Measurements from ENCODE around the gene AHI1. TPM values are rescaled to one million over a fixed set of nuclear protein-coding genes. Genes with fewer than 3 reads are reported as not detected.

Gene AHI1
- polyA plus RNA-seq, 1 donor (not counting 4 experiments of a cell fraction or from before 2014, with no cell fraction given) = 7.0 TPM

- Histone ChIP-seq H3K4me3 (ENCODE audit: control insufficient read depth in 2 of 3, extremely low read depth in 1 of 3, insufficient read depth in 2 of 3, low read depth in 1 of 3, low read length in 3 of 3) (peak overlapping the region; percentile 85 to 94 (median 87)), H3K36me3 (ENCODE audit: control insufficient read depth in 2 of 2, extremely low read depth in 1 of 2, insufficient read depth in 2 of 2, low read length in 2 of 2) (no peaks in the 10 kb centered on the region), H3K79me2 (ENCODE audit: control insufficient read depth, insufficient read depth, low read length) (peaks cover 4% of the 10 kb centered on the region), H3K9ac (ENCODE audit: control insufficient read depth, extremely low read depth, insufficient read depth, low read length) (peak overlapping the region; percentile 94), H3K4me2 (ENCODE audit: control insufficient read depth, extremely low read depth, insufficient read depth, low read depth, low read length) (peak overlapping the region; percentile 92), H3K4me1 (ENCODE audit: control insufficient read depth, extremely low read depth, insufficient read depth, low read length) (peaks cover 11% of the 10 kb centered on the region), H4K20me1 (ENCODE audit: control insufficient read depth, extremely low read depth, insufficient read depth, low read length) (no peaks in the 10 kb centered on the region), H3K9me1 (ENCODE audit: control insufficient read depth, extremely low read depth, insufficient read depth, low read length) (no peaks in the 10 kb centered on the region), H3K27me3 (ENCODE audit: control insufficient read depth, extremely low read depth, insufficient read depth, low read length) (no peaks in the 10 kb centered on the region), H2AFZ (ENCODE audit: control insufficient read depth, low read length) (peak overlapping the region; percentile 98), H3K27ac (ENCODE audit: control insufficient read depth, insufficient read depth, low read length) (peak overlapping the region; percentile 96), H3K9me3 (ENCODE audit: control insufficient read depth, low read depth, low read length) (no peaks in the 10 kb centered on the region)
- FAIRE-seq (no peak), DNase-seq (ENCODE audit: low read depth, low spot score) (no peak)
- dilution Hi-C loops (cut with MboI; ENCODE audit: extremely low pct_ligation_motif_present, low sequenced_read_pairs) = no loop called here
- TF ChIP-seq CTCF (optimal IDR thresholded peaks at IDR 0.05 in 1 of 3, IDR thresholded peaks at IDR 0.05 in 1 of 3, conservative IDR thresholded peaks at IDR 0.05 in 1 of 3; ENCODE audit: extremely low read depth in 1 of 3, insufficient read depth in 2 of 3, low read length in 3 of 3) (no peak), EZH2 (IDR thresholded peaks at IDR 0.05; ENCODE audit: low read length) (no peak)
These were observed 634 bp downstream of the AHI1 start for GRCh38 chr6:135496800-135497411.

GRCh38 chr6:135493218-135493961 lies 4.2 kb downstream of the AHI1 start:
- no peak overlapping the region for H3K9ac ChIP-seq (ENCODE audit: control insufficient read depth, extremely low read depth, insufficient read depth, low read length)
- FAIRE-seq = no peak
- H4K20me1 ChIP-seq (ENCODE audit: control insufficient read depth, extremely low read depth, insufficient read depth, low read length) = no peaks in the 10 kb centered on the region
- dilution Hi-C loops (cut with MboI; ENCODE audit: extremely low pct_ligation_motif_present, low sequenced_read_pairs) = no loop called here
- peaks cover 4% of the 10 kb centered on the region for H3K79me2 ChIP-seq (ENCODE audit: control insufficient read depth, insufficient read depth, low read length)
- no peaks in the 10 kb centered on the region for H3K9me1 ChIP-seq (ENCODE audit: control insufficient read depth, extremely low read depth, insufficient read depth, low read length)
- no peaks in the 10 kb centered on the region for H3K9me3 ChIP-seq (ENCODE audit: control insufficient read depth, low read depth, low read length)
- TF ChIP-seq EZH2 (IDR thresholded peaks at IDR 0.05; ENCODE audit: low read length) (no peak), CTCF (optimal IDR thresholded peaks at IDR 0.05 in 1 of 3, IDR thresholded peaks at IDR 0.05 in 1 of 3, conservative IDR thresholded peaks at IDR 0.05 in 1 of 3; ENCODE audit: extremely low read depth in 1 of 3, insufficient read depth in 2 of 3, low read length in 3 of 3) (no peak)
- no peaks in the 10 kb centered on the region for H3K27me3 ChIP-seq (ENCODE audit: control insufficient read depth, extremely low read depth, insufficient read depth, low read length)
- no peak overlapping the region for H2AFZ ChIP-seq (ENCODE audit: control insufficient read depth, low read length)
- H3K4me1 ChIP-seq (ENCODE audit: control insufficient read depth, extremely low read depth, insufficient read depth, low read length) = peaks cover 4% of the 10 kb centered on the region
- no peak overlapping the region for H3K4me3 ChIP-seq (ENCODE audit: control insufficient read depth in 2 of 3, extremely low read depth in 1 of 3, insufficient read depth in 2 of 3, low read depth in 1 of 3, low read length in 3 of 3)
- no peak overlapping the region for H3K27ac ChIP-seq (ENCODE audit: control insufficient read depth, insufficient read depth, low read length)
- H3K36me3 ChIP-seq (ENCODE audit: control insufficient read depth in 2 of 2, extremely low read depth in 1 of 2, insufficient read depth in 2 of 2, low read length in 2 of 2) = peaks cover 0 to 5% of the 10 kb centered on the region in 2 experiments
- H3K4me2 ChIP-seq (ENCODE audit: control insufficient read depth, extremely low read depth, insufficient read depth, low read depth, low read length) = no peak overlapping the region
- no peak for DNase-seq (ENCODE audit: low read depth, low spot score)

Data from keratinocyte (primary cell).